ENCODE results near the gene MTA1. TPM values are rescaled to one million over a fixed set of nuclear protein-coding genes. Genes with fewer than 3 reads are reported as not detected.

Gene MTA1
- total RNA-seq, 2 experiments from 2014 or later, result 119 to 131 TPM

DNA sequence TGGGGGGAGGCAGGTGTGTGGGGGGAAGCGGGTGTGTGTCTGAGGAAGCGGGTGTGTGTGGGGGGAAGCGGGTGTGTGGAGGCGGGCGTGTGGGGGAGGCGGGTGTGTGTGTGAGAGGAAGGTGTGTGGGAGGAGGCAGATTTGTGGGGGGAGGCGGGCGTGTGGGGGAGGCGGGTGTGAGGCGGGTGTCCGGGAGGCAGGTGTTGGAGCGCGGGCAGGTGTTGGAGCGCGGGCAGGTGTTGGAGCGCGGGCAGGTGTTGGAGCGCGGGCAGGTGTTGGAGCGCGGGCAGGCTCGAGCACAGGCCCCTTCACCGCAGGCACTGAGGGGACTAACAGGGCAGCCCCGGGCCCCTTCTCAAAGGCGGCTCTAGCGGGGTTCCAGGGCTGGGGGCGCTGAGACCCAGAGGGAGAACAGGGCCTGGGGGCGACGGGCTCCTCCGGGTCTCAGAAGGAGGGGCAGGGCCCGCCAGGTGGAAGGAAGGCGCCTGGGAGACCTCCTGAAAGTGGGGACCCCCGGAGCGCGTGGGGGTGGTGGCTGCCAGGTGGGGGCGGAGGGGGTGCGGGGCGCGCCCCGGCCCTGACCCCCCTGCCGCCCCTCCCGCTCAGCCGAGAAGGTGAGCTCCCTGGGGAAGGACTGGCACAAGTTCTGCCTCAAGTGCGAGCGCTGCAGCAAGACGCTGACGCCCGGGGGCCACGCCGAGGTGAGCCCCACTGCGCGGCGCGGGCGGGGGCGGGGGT is 58.2 kb downstream of the MTA1 start:
- peaks cover 29% of the 10 kb centered on the region for H3K27me3 Mint-ChIP-seq
- peaks cover 33% of the 10 kb centered on the region for H3K4me1 Mint-ChIP-seq
- peak; percentile 22 for DNase-seq
- no peak overlapping the region for H3K27ac Mint-ChIP-seq
- H3K36me3 Mint-ChIP-seq (ENCODE audit: low read depth), result peaks cover 4% of the 10 kb centered on the region
- no peaks in the 10 kb centered on the region for H3K9me3 Mint-ChIP-seq
- ChIA-PET CTCF (no interaction called here), POLR2A (no interaction called here)
- no peak overlapping the region for H3K4me3 Mint-ChIP-seq

DNA sequence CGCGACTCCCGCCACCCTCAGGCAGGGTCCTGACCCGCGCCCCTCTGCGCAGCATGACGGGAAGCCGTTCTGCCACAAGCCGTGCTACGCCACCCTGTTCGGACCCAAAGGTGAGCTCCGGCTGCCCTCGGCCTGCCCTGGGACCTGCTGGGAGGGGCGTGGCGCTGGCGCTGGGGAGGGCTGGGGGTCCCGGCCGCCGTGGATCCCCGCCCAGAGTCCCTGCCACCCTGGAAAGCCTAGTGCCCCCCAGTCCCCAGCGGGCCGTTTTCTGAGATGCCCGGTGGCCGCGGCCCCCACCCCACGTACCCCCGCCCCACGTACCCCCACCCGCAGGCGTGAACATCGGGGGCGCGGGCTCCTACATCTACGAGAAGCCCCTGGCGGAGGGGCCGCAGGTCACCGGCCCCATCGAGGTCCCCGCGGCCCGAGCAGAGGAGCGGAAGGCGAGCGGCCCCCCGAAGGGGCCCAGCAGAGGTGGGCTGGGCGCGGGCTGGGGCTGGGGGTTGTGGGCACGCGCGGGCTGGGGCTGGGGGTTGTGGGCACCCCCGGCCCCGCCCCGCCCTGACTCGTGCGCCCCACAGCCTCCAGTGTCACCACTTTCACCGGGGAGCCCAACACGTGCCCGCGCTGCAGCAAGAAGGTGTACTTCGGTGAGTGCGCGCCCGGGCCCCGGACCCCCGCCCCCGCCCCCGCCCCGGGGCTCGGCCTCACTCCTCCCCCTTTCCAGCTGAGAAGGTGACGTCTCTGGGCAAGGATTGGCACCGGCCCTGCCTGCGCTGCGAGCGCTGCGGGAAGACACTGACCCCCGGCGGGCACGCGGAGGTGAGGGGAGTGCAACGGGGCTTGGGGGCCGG is 59.0 kb downstream of the MTA1 start:
- Mint-ChIP-seq H3K4me3 (no peak overlapping the region), H3K27ac (no peak overlapping the region), H3K9me3 (no peaks in the 10 kb centered on the region), H3K4me1 (peaks cover 33% of the 10 kb centered on the region), H3K27me3 (peaks cover 29% of the 10 kb centered on the region), H3K36me3 (ENCODE audit: low read depth) (peaks cover 4% of the 10 kb centered on the region)
- DNase-seq, result no peak
- ChIA-PET CTCF (interaction anchor here (0.8 kb wide), 1 partner anchor 14 kb away, joined by 3 read pairs; no protein-coding TSS in a partner anchor), POLR2A (no interaction called here)

DNA sequence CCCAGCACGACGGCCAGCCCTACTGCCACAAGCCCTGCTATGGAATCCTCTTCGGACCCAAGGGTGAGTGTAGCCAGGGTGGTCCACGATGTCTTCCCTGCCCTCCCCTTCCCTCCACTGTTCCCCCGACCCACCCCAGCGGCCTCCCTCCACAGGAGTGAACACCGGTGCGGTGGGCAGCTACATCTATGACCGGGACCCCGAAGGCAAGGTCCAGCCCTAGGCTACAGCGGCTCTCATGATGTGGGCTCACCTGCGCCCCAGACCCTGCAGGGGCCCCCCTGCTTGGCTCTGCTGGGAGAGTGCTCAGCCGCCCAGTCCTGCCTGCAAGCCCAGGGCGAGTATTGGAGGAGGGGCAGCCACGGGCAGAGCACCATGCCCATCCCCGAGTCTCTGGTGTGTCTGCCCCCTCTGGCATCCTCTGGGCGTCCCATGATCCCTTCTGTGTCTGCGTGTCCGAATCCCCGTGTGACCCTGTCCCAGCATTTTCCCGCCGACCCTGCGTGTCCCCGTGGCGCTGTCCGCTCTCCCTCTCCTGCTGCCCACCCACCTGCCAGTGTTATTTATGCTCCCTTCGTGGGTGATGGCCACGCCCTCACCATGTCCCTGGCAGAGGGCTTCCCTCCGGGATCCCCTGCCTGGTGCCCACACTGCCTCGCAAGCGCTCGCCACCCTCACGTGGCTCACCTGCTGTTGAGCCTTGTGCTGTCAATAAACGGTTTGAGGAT is 60.0 kb downstream of the MTA1 start:
- ChIA-PET CTCF (interaction anchor here (1.0 to 4.0 kb wide), 3 partner anchors 9 to 172 kb away, joined by 3 to 69 read pairs (median 41); partner anchors contain the start of gene TEDC1), POLR2A (no interaction called here)
- H3K4me3 Mint-ChIP-seq, result no peak overlapping the region
- peaks cover 29% of the 10 kb centered on the region for H3K27me3 Mint-ChIP-seq
- peaks cover 37% of the 10 kb centered on the region for H3K4me1 Mint-ChIP-seq
- no peaks in the 10 kb centered on the region for H3K9me3 Mint-ChIP-seq
- DNase-seq, result no peak
- H3K36me3 Mint-ChIP-seq (ENCODE audit: low read depth), result peaks cover 4% of the 10 kb centered on the region
- peak overlapping the region; percentile 79 for H3K27ac Mint-ChIP-seq

DNA sequence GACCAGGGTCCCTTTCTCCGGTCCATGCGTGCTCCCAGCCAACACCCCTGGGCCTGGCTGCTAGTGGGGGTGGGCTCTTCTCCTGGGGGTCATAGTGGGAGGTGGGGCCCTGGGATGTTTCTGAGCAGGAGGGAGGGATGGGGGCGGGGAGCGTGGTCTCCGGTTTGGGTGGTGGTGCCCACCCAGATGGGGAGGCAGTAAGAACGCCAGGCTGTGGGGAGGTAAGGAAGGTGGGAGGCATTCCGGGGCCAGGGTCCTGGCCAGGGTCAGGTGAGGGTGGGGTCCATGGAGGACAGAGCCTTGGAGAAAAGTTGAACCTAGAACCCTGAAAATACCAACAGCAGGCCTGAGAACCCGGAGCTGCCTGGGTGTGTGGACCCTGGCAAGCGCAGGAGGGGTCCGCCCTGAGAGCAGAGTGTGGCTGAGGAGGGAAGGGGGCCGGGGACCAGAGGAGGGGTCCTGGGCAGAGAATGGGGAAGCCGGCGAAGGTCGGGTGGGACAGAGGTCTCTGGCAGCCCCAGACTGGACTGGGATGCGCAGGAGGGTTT is 60.6 kb downstream of the MTA1 start:
- DNase-seq, result no peak
- no peak overlapping the region for H3K4me3 Mint-ChIP-seq
- H3K4me1 Mint-ChIP-seq, result peaks cover 41% of the 10 kb centered on the region

DNA sequence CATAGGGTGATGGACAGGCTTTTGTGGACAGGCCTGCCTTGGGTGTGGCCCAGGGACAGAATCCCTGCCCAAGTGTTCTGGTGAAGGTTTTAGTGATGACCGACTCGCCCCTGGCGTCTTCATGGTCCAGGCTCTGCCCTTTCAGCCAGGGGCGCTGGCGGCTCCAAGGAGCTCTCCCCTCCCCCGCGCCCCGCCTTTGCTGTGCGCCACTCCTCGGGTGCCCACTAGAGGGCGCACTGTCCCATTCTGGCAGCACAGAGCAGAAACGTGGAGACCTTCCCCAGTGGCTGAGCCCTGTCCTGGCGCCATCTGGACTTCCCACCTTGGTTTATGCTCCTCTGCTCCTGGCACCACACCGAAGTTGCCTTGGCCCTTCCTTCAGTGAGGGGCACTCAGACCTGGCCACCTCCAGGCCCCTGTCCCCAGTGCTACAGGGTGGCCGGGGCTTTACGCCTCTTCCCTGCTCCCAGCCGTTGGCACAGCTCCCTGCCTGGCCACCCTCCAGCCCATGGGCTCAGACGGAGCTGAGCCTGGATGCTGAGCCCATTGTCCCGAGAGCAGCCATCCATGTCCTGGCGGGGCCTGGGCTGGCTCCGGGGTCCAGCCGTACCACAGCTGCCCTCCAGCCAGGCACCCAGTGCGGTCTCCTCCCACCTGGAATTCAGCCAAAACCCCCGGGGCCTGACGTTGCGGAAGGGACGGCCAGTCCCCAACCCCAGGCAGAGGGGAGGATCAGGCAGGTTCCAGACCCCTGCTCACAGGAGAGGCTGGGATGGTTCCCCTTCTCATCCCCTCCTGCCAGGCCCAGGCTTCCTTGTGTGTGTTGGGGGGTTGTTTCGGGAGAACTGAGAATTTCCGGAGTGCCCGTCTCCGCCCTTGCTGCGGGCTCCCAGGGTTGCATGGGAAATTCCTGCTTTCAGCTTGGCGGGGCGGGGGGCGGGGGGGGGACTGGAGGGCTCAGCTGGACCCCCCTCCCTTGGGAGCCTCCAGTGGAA is 61.5 kb downstream of the MTA1 start:
- Mint-ChIP-seq H3K4me1 (peaks cover 47% of the 10 kb centered on the region), H3K27me3 (peaks cover 22% of the 10 kb centered on the region), H3K4me3 (peak overlapping the region; percentile 57), H3K9me3 (no peaks in the 10 kb centered on the region), H3K36me3 (ENCODE audit: low read depth) (peaks cover 4% of the 10 kb centered on the region), H3K27ac (peak overlapping the region; percentile 98)
- ChIA-PET CTCF (interaction anchor here (0.6 to 4.0 kb wide), 34 partner anchors 9 to 238 kb away, joined by 3 to 69 read pairs (median 4); partner anchors contain the start of gene TEDC1), POLR2A (interaction anchor here (0.5 to 1.1 kb wide), 3 partner anchors 9 to 180 kb away, joined by 3 to 5 read pairs (median 3); partner anchors contain the start of genes BRF1 and TEDC1)
- DNase-seq, result peak; percentile 87

More for the DNA sequence above, 60.6 kb downstream of the MTA1 start:
- CTCF ChIA-PET, result interaction anchor here (0.6 to 4.0 kb wide), 31 partner anchors 10 to 237 kb away, joined by 3 to 69 read pairs (median 4); partner anchors contain the start of gene TEDC1
- H3K9me3 Mint-ChIP-seq, result no peaks in the 10 kb centered on the region
- peaks cover 4% of the 10 kb centered on the region for H3K36me3 Mint-ChIP-seq (ENCODE audit: low read depth)
- peaks cover 28% of the 10 kb centered on the region for H3K27me3 Mint-ChIP-seq
- peak overlapping the region; percentile 36 for H3K27ac Mint-ChIP-seq
- POLR2A ChIA-PET, result interaction anchor here (1.1 kb wide), 1 partner anchor 10 kb away, joined by 5 read pairs; no protein-coding TSS in a partner anchor

DNA sequence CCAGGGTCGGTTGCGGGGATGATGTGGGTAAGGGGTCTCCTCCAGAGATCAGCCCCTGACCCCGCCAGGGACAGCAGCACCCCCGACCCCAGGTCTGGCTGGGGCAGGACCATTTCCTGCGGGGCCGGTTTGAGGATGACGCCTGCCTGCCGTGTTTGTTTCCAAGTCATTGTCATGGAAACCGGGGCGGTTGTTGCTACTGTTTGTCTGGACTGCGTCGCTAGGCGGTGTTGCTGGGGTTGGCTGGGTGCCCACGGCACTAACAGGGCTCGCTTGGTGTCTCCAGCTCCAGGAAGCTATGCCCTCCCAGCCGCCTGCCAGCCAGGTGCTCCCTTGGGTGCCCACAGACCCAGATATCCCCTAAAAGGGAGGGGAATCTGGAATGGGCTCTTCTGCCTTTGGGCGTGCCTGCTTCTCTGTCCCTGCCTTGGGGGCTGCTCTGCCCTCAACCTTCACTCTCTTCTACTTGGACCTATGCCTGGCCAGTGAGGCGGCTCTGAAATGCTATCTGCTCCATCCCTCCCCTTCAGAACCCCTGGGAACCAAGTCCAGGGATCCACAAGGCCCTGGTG is 62.3 kb downstream of the MTA1 start:
- ChIA-PET POLR2A (interaction anchor here (1.0 kb wide), 1 partner anchor 10 kb away, joined by 3 read pairs; the partner anchor contains the start of gene TEDC1), CTCF (interaction anchor here (1.5 to 4.0 kb wide), 8 partner anchors 9 to 181 kb away, joined by 3 to 69 read pairs (median 8); partner anchors contain the start of gene TEDC1)
- Mint-ChIP-seq H3K27me3 (peaks cover 19% of the 10 kb centered on the region), H3K9me3 (no peaks in the 10 kb centered on the region), H3K4me1 (peaks cover 52% of the 10 kb centered on the region), H3K4me3 (peak overlapping the region; percentile 58), H3K36me3 (ENCODE audit: low read depth) (peaks cover 4% of the 10 kb centered on the region), H3K27ac (peak overlapping the region; percentile 98)
- DNase-seq, result peak; percentile 98

DNA sequence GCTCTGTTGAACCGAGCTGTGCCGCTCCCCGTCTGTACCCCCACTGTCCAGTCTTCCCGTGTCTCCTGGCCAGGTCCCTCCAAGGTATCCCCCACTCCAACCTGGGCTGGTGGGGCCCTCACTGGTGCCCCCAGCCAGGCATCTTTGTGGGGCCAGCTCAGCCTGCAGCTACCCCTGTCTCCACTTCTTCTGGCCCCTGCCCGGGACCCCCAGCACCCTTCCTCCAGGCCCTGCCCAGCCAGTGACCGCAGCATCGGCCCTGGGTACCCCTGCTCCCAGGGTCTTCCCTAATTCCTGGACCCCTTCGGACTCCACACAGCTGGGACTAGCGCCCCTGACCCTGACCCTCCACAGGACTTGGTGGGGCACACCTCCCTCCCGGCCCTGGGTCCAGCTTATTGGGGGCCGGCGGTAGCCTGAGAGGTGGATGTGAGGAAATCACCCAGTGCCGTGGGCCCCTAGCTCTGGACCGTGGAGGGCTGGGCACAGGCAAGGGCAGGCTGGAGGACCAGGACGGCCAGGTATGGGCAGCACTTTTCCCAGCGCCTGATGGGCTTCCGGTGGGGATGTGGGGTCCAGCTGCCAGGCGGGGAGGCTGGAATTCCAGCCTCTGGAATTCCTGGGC is 63.0 kb downstream of the MTA1 start:
- DNase-seq, result no peak
- ChIA-PET CTCF (interaction anchor here (1.5 to 4.0 kb wide), 6 partner anchors 12 to 181 kb away, joined by 3 to 41 read pairs (median 7); no protein-coding TSS in a partner anchor), POLR2A (interaction anchor here (1.0 kb wide), 1 partner anchor 9 kb away, joined by 3 read pairs; the partner anchor contains the start of gene TEDC1)
- Mint-ChIP-seq H3K4me1 (peaks cover 47% of the 10 kb centered on the region), H3K27ac (peak overlapping the region; percentile 98), H3K4me3 (peak overlapping the region; percentile 58), H3K9me3 (no peaks in the 10 kb centered on the region), H3K27me3 (peaks cover 15% of the 10 kb centered on the region), H3K36me3 (ENCODE audit: low read depth) (peaks cover 2% of the 10 kb centered on the region)

DNA sequence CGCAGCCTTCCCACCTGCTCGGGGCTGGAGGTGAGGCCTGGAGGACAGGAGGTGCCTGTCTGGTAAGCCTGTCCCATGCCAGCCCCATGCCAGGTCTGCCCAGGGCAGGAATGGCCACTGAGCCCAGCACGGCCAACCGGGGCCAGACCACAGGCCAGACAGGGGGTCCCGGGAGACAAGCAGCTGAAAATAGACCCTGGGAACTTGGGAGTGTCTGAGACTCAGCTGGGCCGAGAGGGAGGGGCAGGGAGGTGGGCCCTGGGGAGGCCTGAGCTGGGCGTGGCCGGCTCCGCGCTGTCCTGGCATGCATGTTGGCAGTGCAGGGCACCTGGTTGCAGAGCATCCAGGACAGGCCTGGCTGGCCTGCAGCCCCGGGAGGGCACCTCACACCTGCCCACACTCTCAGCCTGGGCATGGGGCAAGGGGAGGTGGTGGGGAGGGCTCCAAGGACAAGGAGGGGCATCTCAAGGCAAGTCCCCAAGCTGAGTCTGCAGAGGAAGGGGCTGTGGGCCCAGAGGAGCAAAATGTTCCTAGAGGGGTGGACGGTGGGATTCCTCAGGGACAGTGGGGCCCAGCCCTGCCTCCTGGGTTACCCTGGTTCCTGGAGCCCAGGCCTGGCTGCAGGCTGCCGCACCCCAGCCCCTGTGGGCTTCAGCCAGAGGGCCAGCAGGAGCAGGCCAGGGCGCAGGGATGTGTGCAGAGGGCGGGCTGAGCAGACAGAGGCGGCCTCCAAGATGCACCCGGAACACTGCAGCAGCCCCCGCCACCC is 63.9 kb downstream of the MTA1 start:
- Mint-ChIP-seq H3K36me3 (ENCODE audit: low read depth) (peaks cover 2% of the 10 kb centered on the region), H3K27me3 (peaks cover 15% of the 10 kb centered on the region), H3K27ac (peak overlapping the region; percentile 83), H3K4me3 (no peak overlapping the region), H3K9me3 (no peaks in the 10 kb centered on the region), H3K4me1 (peaks cover 48% of the 10 kb centered on the region)
- DNase-seq, result no peak
- CTCF ChIA-PET, result interaction anchor here (4.0 kb wide), 1 partner anchor 13 kb away, joined by 41 read pairs; no protein-coding TSS in a partner anchor
- POLR2A ChIA-PET, result no interaction called here

DNA sequence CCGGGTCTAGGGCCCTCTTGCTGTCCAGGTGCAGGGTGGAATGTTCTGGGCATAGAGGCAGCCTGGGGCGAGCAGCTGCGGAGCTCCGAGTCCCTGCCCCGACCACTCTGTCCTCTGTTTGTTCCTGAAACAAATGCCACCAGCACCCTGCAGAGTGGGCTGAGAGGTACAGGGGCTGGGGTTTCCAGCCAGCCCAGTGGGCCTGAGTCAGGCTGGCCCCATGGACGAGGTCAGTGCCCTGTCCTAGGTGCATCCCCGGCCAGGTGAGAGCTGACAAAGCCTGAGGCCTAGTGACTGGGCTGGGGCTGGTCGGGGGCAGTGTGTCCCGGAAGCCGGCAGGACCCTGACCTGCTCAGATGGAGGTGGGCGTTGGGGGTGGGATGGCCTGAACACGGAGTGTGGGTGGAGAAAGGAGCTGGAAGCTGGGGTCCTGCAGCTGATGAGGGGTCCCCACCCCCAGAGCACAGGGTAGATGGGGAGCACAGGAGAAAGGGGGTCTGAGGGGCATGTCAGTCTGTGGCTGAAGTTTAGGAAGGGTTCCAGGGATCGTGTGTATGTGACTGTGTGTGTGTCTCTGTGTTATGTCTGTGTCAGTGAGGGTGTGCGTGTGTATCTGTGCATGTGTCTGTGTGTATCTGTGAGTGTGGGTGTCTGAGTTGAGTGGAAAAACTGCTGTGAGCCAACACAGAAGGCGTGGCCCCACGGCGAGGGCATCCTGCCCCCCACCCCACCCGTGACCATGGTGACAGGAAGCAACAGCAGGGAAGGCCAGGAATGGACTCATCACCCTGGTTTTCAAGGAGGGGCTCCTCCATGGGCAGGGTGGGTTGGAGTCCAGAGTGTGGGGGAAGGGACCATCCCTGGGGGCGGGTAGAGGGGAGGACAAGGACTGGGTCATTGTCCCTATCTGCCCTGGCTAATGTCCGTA is 64.7 kb downstream of the MTA1 start:
- POLR2A ChIA-PET, result no interaction called here
- DNase-seq, result peak; percentile 67
- no peaks in the 10 kb centered on the region for H3K9me3 Mint-ChIP-seq
- H3K4me3 Mint-ChIP-seq, result no peak overlapping the region
- H3K27me3 Mint-ChIP-seq, result peaks cover 13% of the 10 kb centered on the region
- peaks cover 6% of the 10 kb centered on the region for H3K36me3 Mint-ChIP-seq (ENCODE audit: low read depth)
- CTCF ChIA-PET, result no interaction called here
- peaks cover 56% of the 10 kb centered on the region for H3K4me1 Mint-ChIP-seq
- H3K27ac Mint-ChIP-seq, result peak overlapping the region; percentile 67
